SH-SY5Y (cell line): ENCODE data around the gene LRP1.
A peak's percentile ranks its signal among the peaks of the same experiment; 100 is the strongest.

Experiments used
- GATA2 ChIP-seq: IDR thresholded peaks from 2 replicates; pipeline ENCODE4 v1.6.1; 2011; ENCODE audit warnings: mild to moderate bottlenecking, low read depth, low read length
- GATA3 ChIP-seq: IDR thresholded peaks from 2 replicates; pipeline ENCODE4 v1.6.1; 2011; ENCODE audit warnings: low read depth, mild to moderate bottlenecking, low read length, moderate library complexity

LRP1 gene

GRCh38 chr12:57127726-57128518 lies at the start of gene LRP1:
TSS of gene LRP1 (plus strand) at chr12:57128483. CDS start at chr12:57128965, 482 bp downstream.
- TF ChIP-seq GATA2: no peak

GRCh38 chr12:57078519-57079404 lies 49.5 kb upstream of the LRP1 start, which contains the start of gene NEMP1:
TSS of gene NEMP1 (minus strand) at chr12:57078791. CDS start at chr12:57078745, 46 bp downstream.
- TF ChIP-seq GATA2: no peak
- no peak for TF ChIP-seq GATA3

GRCh38 chr12:57079821-57080220 lies 48.5 kb upstream of the LRP1 start:
- TF ChIP-seq GATA2 (no peak), GATA3 (no peak)

DNA sequence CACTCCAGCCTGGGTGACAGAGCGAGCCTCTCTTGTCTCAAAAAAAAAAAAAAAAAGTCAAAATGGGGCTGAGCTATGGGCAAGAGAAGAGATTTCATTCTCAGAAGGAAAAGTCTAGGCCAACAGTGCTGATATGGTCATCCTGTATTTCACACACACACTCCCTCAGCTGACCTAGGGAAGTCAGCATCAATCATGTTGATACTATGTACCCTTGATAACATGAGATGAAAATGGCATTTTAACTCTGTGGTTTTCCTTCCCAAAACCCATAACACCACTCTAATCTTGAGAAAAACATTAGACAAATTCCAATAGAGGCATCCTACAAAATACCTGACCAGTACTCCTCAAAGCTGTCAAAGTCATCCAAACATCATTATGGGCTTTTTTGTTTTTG lies 47.4 kb upstream of the LRP1 start:
- no peak for TF ChIP-seq GATA3
- no peak for TF ChIP-seq GATA2

DNA sequence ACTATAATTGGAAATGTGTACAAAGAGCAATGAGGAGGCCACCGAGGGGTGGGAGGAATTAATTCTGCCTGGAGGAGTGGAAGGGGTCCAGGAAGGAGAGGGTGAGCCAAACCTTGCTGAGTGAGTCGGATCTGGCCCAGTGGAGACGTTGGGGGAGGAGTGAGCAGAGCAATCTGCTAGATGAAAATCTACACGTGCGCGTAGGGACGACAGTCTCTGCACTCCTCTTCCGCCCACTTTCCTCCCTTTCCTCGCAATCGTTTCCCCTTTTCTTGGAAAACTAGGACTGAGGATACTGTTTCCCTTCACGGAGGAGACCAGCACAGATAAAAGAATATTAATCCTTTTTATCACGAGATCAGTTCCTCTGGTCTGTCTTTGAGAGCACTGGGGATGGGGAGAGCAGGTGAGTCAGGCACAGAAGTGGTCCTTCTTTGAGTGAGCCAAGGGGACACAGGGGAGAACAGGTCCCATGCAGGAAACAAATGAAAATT lies 42.2 kb upstream of the LRP1 start:
- peak; percentile 51 for TF ChIP-seq GATA2
- no peak for TF ChIP-seq GATA3

DNA sequence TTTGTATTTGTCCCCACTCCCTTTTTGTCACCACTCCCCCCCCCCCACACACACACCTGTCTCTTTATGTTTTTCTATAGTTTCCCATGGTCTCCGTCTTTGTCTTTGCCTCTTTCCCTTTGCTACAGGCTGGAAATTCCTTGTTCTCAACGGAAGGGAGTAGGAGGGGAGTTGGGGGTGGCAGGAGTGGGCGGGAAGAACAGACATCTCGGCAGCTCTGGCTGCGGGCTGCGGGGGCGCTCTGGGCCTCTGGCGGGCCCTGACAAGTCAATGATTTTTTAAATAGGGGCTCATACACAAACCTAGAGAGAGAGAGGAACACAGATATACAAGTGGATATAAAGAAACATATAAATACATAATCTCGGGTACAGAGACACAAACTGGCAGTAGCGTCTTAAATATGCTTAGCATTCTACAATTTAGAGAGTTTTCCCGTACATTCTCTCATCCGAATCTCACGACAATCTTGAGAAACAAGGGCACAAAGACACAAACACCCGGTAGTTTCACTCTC lies 41.7 kb upstream of the LRP1 start:
- TF ChIP-seq GATA3: no peak

GRCh38 chr12:57087010-57087690 lies 41.1 kb upstream of the LRP1 start:
- TF ChIP-seq GATA3: no peak
- TF ChIP-seq GATA2: no peak

DNA sequence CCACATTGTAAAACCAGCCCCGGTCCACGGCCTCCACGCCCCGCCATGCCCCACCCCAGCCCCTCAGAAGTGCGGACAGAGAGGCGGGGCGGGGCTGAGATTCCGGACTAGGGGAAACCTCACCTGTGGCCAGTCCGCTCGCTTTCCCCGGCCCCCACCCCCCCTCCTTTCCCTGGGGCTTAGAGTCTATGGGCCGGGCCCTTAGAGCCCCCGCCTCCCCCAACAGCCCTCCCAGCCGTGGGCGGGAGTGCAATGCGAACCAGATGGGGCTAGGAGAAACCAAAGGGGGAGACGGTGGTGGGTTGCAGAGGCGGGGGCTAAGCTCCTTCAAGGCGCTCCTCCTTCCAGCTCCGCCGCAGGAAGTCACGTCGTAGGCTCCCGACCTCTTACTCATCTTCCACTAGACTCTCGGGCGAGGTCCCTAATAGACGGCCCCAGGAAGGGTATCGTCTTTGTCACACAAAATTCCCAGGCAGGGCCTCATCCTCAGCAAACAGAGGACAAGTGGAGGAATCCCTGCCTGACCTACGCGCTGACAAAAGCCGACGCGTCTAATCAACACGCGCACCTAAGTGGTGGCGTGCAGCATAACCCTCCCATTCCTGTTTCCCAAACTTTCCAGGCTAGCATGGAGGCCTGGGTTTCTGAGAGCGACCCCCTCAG lies 40.5 kb upstream of the LRP1 start:
- TF ChIP-seq GATA2: no peak
- TF ChIP-seq GATA3: no peak

DNA sequence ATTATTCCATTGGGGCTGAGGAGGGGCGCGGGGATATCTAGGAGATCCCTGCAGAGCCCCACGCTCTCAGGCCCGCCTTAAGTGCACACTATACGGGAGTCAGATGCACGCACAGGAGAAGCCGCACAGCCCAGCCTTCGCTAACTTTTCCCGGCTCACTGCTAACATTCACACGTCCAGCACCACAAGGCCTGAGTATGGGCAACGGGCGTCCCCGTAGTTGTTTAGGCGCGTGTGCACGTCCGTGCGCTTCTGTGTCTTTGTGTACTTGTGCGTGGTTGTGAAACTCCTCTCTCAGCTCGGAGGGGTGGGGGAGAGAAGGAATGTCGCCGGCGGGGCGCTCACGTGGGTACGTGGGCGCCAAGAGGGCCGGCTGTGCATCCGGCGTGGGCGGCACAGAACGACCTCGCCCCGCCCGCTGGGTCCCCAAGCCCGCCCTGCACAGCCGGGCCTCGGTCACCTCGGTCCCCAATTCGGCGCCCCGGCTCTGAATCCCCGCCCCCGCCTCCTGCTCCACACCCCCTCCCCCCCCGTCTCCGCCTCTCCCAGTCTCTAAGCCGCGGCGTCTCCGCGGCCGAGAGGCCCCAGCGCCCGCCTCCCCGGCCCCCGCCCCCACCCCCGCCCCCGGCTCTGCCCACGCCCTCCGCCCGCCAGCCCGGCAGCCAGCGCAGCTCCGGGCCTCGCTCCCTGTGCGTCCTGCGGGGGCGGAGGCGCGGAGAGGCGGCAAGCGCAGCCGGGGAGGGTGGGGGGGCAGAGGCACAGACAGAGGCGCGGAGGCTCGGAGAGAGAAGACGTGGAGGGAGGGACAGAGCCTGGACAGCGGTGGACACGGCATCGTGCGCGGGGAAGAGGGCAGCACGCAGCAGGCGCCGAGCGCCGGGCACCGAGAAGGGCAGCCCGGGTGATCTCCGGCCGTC lies 39.7 kb upstream of the LRP1 start, which contains the start of gene NAB2:
Gene NAB2 (plus strand): TSS at position 761 of the 917 bp plus-strand sequence. CDS start 158 bp downstream, outside the sequence.
- TF ChIP-seq GATA2 (no peak), GATA3 (no peak)

DNA sequence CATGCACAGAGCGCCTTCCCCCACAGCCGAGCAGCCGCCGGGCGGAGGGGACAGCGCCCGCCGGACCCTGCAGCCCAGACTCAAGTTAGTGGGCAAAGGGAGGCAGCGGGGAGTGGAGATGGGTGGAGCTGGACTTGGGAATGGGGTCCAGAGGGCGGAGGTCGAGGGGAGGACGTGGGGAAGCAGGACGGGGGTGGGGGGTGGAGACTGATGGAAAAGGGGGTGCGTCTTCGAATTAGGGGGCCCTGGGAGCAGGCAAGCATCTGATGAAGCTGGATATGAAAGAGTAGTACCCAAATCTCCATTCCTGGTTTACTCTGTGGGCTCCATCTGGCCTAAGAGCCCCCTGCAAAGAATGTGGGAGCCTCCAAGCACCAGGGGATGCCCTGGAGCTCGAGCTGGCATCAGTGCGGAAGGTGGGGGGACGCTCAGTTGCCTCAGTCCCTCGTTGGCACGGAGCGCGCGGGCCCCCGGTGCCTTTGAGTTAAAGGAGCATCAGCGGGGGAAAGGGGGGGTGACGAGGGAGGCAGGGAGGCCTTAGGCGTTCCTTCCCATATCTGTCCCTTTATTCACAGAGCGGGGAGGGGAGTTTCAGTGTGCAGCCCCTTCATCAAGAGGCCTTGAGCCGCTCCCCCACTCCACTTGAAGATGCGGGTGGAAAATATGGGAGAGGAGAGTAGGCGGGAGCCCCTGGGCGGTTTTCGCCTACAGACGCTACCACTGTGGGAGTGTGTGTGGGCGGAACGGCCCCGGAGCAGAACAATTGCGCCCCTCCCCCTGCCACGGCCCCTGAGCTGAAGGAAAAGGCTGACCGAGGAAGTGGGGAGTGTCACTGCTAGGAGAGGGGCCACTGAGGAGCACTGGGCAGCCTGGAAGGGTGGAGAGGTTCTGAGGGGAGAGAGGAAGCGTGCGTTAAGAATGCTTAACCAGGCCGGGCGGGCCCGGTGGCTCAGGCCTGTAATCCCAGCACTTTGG lies 38.7 kb upstream of the LRP1 start:
- no peak for TF ChIP-seq GATA2
- TF ChIP-seq GATA3: no peak

GRCh38 chr12:57090490-57090889 lies 37.8 kb upstream of the LRP1 start:
- no peak for TF ChIP-seq GATA2
- no peak for TF ChIP-seq GATA3
